ENCODE data around the gene TMSB4X.

TMSB4X gene

DNA sequence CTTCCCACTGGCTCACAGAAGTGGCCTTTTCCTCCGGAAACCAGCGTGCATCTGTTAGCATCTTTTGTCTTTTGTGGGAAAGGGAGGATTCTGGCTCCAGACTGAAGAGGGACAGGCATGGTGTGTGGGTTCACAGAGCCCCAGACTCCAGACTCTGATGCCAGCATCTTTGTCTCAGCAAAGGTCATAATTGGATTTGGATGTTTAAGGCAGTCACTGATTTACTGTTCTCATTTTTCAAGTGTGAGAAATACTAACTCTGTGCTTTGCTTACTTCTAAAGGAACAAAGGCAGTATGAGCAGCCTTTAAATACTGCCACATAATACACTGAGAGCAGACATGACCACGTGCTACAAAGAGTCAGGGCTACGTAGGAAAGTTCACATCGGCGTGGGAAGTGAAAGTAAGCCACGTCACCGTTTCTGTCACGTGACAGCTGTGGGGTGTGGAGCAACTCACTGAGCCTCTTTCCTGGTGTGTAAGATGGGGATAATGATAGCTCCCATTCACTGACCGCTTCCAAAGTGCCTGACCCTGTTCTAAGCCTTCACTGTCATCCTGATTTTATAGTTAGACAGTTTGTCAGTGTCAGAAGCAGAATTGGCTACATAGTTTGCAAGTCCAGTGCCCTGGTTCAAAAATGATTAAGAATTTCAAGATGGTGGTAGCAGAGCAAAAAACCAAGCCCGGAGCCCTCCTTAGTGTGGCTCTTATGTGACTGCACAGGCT is 24.8 kb upstream of the TMSB4X start:
- peak overlapping the region; percentile 13 for H3K4me3 ChIP-seq
- DNase-seq (ENCODE audit: low spot score): peak; percentile 89

DNA sequence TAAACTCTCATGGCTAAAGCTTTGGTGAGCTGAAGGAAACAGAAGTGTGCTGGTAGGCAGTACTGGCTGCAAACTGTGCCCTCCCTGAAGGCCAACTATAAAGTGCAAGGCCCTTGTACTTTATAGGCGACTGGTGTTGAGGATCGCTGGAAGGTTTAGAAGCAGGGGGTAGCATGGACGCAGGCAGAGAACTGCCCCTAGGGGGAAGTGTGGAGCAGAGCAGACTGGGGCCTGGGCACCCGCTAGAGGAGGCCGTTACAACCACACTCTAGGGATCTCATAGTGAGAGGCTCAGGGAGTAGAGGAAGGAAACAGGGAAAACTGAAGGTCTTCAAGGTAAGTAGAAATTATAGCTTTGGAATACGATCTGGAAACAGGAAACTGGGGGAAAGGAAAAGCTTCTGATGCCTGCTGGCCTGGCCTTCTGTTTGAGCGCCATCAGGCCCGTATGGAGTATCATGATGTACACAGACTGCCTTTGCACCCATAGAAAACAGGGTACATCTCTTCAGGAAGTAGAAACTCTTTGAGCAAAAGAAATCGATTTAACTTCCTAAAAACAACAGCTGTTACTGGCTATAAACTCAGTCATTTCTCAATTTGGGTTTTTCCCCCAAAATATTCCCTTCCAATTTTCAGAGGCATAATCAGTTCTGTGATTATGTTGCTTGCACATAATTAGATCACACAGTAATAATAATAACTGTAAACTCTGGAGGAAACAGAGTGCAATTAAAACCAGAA is 23.9 kb upstream of the TMSB4X start:
- H3K4me3 ChIP-seq: peak overlapping the region; percentile 13
- no peak for DNase-seq (ENCODE audit: low spot score)
- peak overlapping the region; percentile 52 to 79 for H3K27ac ChIP-seq
- TF ChIP-seq, protein P1, sequence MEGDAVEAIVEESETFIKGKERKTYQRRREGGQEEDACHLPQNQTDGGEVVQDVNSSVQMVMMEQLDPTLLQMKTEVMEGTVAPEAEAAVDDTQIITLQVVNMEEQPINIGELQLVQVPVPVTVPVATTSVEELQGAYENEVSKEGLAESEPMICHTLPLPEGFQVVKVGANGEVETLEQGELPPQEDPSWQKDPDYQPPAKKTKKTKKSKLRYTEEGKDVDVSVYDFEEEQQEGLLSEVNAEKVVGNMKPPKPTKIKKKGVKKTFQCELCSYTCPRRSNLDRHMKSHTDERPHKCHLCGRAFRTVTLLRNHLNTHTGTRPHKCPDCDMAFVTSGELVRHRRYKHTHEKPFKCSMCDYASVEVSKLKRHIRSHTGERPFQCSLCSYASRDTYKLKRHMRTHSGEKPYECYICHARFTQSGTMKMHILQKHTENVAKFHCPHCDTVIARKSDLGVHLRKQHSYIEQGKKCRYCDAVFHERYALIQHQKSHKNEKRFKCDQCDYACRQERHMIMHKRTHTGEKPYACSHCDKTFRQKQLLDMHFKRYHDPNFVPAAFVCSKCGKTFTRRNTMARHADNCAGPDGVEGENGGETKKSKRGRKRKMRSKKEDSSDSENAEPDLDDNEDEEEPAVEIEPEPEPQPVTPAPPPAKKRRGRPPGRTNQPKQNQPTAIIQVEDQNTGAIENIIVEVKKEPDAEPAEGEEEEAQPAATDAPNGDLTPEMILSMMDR (IDR thresholded peaks at IDR 0.05): no peak

More for the DNA sequence above, 24.8 kb upstream of the TMSB4X start:
- TF ChIP-seq, protein P1 (IDR thresholded peaks at IDR 0.05): no peak
- peak overlapping the region; percentile 52 to 79 for H3K27ac ChIP-seq

DNA sequence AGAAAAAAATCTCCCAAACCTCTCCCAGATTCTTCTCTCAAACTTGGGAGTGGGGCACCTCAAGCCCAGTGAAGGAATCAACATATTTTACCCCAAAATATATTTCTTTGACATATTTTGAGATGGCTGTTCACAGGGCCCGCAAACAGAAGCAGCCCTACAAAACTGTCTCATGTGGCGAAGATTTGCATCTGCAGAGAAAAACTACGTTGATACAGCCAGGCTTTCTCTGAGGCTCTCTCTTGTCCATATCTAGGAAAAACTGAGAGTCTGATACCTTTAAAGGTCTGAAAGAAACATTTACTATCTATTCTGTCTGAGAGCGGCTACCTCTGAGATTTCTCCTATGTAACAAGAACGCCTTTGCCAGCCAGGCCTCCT is 23.3 kb upstream of the TMSB4X start:
- H3K27ac ChIP-seq: no peak overlapping the region
- TF ChIP-seq, protein P1 (IDR thresholded peaks at IDR 0.05): no peak
- no peak for DNase-seq (ENCODE audit: low spot score)
- no peak overlapping the region for H3K4me3 ChIP-seq

DNA sequence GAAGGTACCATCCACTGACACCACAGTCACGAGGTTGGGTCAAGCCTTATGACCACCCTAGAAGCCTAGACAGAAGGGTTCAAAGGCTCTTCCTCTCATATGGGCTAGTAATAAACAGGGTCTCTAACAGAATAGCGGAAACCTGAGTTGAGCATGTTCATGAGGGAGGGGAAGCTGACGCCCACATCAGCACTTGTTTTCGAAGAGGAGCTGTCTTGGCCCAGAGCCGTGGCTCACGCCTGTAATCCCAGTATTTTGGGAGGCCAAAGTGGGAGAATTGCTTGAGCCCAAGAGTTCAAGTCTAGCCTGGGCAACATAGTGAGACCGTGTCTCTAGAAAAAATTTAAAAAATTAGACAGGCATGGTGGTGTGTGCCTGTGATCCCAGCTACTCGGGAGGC is 21.5 kb upstream of the TMSB4X start:
- no peak for DNase-seq (ENCODE audit: low spot score)
- TF ChIP-seq, protein P1 (IDR thresholded peaks at IDR 0.05): no peak
- Histone ChIP-seq H3K27ac (no peak overlapping the region), H3K4me3 (no peak overlapping the region)

- Histone ChIP-seq H3K27ac (peak overlapping the region in 1 of 2 donors; percentile 44), H3K4me3 (no peak overlapping the region)
- DNase-seq (ENCODE audit: low spot score): no peak
- TF ChIP-seq, protein P1 (IDR thresholded peaks at IDR 0.05): no peak
Observed at GRCh38 chrX:12954376-12954775, 20.5 kb upstream of the TMSB4X start.

- TF ChIP-seq, protein P1 (IDR thresholded peaks at IDR 0.05): no peak
- no peak for DNase-seq (ENCODE audit: low spot score)
- Histone ChIP-seq H3K4me3 (no peak overlapping the region), H3K27ac (peak overlapping the region in 1 of 2 donors; percentile 44)
Observed at GRCh38 chrX:12954981-12955380, 19.9 kb upstream of the TMSB4X start.

All from coronary artery (tissue), 2 donors.